ENCODE results near the gene ATF1.

DNA sequence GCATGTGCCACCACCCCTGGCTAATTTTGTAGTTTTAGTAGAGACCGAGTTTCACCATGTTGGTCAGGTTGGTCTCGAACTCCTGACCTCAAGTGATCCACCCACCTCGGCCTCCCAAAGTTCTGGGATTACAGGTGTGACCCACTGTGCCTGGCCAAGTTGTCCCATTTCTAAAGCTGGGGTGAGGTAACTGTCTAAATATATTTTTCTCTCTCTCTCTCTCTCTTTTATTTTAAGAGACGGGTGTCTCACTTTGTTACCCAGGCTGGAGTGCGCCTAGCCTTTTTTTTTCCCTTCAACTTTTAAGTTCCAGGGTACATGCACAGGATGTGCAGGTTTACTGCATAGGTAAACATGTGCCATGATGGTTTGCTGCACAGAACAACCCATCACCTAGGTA is 8.6 kb downstream of the ATF1 start:
- TF ChIP-seq, protein P1, sequence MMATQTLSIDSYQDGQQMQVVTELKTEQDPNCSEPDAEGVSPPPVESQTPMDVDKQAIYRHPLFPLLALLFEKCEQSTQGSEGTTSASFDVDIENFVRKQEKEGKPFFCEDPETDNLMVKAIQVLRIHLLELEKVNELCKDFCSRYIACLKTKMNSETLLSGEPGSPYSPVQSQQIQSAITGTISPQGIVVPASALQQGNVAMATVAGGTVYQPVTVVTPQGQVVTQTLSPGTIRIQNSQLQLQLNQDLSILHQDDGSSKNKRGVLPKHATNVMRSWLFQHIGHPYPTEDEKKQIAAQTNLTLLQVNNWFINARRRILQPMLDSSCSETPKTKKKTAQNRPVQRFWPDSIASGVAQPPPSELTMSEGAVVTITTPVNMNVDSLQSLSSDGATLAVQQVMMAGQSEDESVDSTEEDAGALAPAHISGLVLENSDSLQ (IDR thresholded peaks at IDR 0.05), result no peak
- TF ChIP-seq FOXM1 (IDR thresholded peaks at IDR 0.05; ENCODE audit: borderline replicate concordance) (no peak), FOXA1 (IDR thresholded peaks at IDR 0.05) (no peak), L3MBTL2 (conservative IDR thresholded peaks at IDR 0.05) (no peak), BHLHE40 (IDR thresholded peaks at IDR 0.05; ENCODE audit: borderline replicate concordance) (no peak), LEF1 (IDR thresholded peaks at IDR 0.05; ENCODE audit: borderline replicate concordance) (no peak), ARNT (IDR thresholded peaks at IDR 0.05) (no peak), SP1 (IDR thresholded peaks at IDR 0.05) (no peak), SUZ12 (IDR thresholded peaks at IDR 0.05) (no peak), FOXK2 (IDR thresholded peaks at IDR 0.05) (no peak), HDGF (IDR thresholded peaks at IDR 0.05; ENCODE audit: borderline replicate concordance) (no peak)
